AG10803 (cell line): ENCODE data around the gene CHST2.
A peak's percentile ranks its signal among the peaks of the same experiment; 100 is the strongest.

ENCODE experiments used
- DNase-seq: peaks from one replicate; pipeline ENCODE4 v3.0.0; 2010; ENCODE audit warnings: low read depth
- H3K4me3 ChIP-seq: 2 replicates; pipeline ENCODE4 v1.5.1; 2011; ENCODE audit warnings: mild to moderate bottlenecking, low read length, control low read depth
- CTCF ChIP-seq: conservative IDR thresholded peaks from 2 replicates; pipeline ENCODE4 v1.5.1; 2011; ENCODE audit warnings: mild to moderate bottlenecking, low read length, control low read depth, inconsistent platforms

The CHST2 gene

GRCh38 chr3:143081365-143081764 is 38.2 kb upstream of the CHST2 start:
- no peak for TF ChIP-seq CTCF
- DNase-seq, result no peak
- H3K4me3 ChIP-seq, result no peak overlapping the region

GRCh38 chr3:143081844-143082778 is 37.5 kb upstream of the CHST2 start:
- TF ChIP-seq CTCF, result no peak
- DNase-seq, result no peak
- H3K4me3 ChIP-seq, result no peak overlapping the region

GRCh38 chr3:143083781-143084180 is 35.8 kb upstream of the CHST2 start:
- no peak for TF ChIP-seq CTCF
- no peak overlapping the region for H3K4me3 ChIP-seq
- DNase-seq, result no peak

- DNase-seq, result peak; percentile 31
- no peak for TF ChIP-seq CTCF
- no peak overlapping the region for H3K4me3 ChIP-seq
Observed at GRCh38 chr3:143084856-143085731, 34.5 kb upstream of the CHST2 start.

- no peak overlapping the region for H3K4me3 ChIP-seq
- TF ChIP-seq CTCF, result no peak
- DNase-seq, result no peak
Observed at GRCh38 chr3:143088835-143089234, 30.7 kb upstream of the CHST2 start.

GRCh38 chr3:143089965-143090364 is 29.6 kb upstream of the CHST2 start:
- no peak for TF ChIP-seq CTCF
- DNase-seq, result no peak
- no peak overlapping the region for H3K4me3 ChIP-seq

- DNase-seq, result no peak
- no peak for TF ChIP-seq CTCF
- H3K4me3 ChIP-seq, result no peak overlapping the region
Observed at GRCh38 chr3:143090486-143090885, 29.1 kb upstream of the CHST2 start.
